Renal pelvis (tissue), 4 donors: ENCODE data around the gene GALK1. TPM values are rescaled to one million over a fixed set of nuclear protein-coding genes. Genes with fewer than 3 reads are reported as not detected.
"Not testable (repeated sequence)": the region's sequence is repeated elsewhere in the genome, so short reads cannot be mapped to it uniquely, and the experiment has no call there.

Source experiments
- DNase-seq: peaks from one replicate; pipeline ENCODE4 v3.0.0-alpha.2; 2013
- polyA plus RNA-seq, 3 donors: library from polyadenylated mRNA; unstranded; fragments of 120-200 nt; gene quantifications; one replicate each; pipeline ENCODE4 v1.2.1, GENCODE V29; 2013; ENCODE audit not compliant: insufficient read length in 3 of 3

Gene GALK1
- polyA plus RNA-seq, 3 donors, result 33.7 to 40.4 (median 38.3) TPM

DNA sequence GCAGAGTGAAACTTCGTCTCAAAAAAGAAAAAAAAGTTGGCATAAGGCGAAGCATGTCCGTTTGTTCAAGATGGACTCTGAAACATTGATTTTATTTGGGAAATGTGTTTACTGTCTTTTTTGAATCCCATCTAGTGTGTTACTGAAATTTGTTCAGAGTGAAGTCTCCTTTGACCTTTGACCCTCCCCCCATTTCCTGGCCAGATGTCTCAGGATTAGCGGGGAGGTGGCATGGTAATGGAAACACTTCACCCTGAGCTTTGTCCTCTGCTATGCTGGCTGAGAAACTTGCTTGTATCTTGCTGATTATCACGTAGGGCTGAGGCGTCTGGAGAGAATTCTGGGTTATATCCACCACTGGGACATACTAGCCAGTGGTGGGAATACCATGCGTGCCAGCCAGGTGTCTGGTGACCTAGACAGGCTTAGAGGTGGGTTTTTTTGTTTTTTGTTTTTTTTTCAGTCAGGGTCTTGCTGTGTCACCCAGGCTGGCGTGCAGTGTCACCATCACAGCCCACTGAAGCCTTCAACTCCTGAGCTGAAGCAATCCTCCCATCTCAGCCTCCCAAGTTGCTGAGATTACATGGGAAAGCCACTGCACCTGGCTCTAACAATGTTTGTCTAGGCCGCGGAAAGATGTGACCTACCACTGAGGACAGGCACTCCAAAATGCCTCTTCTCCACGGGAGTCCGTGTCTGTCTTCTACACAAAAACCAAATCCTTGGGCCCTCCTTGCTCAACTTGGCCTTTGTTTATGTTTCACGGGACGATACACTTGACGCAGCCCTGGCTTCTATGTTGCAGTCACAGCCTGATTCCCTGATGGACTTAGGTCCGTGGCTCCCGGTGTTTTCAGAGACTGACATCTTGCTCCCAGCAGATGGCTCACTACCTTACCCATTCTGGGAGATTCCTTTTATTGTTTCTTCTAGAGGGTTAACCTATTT, 6.6 kb upstream of the GALK1 start:
- DNase-seq, result no peak

DNA sequence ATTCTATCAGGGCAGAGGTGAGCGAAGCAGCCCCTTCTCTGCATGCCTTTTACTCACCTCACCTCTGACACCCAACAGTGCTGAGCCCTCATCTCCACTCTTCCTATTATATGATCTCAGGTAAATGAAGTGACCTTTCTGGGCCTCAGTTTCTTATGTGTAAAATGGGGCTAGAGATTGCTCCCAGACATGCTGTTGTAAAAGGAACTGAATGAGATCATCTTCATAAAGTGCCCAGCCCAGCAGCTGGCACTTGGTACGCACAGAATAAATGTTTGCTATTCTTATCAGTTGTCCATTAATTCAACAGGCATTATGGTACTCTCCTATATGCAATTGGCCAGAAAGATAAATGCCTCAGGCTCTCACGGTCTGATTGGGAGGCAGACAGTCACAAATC, 4.5 kb upstream of the GALK1 start:
- no peak for DNase-seq

DNA sequence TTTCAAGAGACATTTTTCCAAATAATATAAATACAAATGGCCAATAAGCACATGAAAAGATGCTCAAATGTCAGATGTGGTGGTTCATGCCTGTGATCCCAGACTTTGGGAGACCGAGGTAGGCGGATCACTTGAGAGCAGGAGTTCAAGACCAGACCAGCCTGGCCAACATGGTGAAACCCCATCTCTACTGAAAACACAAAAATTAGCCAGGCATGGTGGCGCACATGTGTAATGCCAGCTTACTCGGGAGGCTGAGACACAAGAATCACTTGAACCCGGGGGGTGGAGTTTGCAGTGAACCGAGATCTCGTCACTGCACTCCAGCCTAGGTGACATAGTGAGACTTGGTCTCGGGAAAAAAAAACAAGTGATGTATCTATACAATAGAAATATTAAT, 2.9 kb upstream of the GALK1 start:
- no peak for DNase-seq

DNA sequence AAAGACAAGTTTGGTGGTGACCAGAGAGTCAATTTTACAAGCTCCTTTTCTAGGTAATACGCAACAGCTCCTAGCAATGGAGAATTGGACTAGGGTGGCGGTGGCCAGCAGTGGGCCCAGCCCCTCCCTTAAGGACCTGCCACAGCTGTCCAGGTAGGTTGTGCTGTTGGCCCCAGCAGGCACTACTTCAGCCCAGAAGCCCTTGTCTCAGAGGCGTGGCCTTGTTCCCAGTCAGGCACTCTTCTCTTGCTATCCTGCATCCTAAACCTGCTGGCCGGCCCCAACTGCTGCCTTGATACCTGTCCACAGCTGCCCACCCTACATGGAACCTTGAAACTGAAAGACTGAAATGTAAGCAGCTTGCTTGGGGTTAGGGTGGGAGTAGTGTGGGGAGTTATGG, 989 bp upstream of the GALK1 start:
- DNase-seq, result no peak

DNA sequence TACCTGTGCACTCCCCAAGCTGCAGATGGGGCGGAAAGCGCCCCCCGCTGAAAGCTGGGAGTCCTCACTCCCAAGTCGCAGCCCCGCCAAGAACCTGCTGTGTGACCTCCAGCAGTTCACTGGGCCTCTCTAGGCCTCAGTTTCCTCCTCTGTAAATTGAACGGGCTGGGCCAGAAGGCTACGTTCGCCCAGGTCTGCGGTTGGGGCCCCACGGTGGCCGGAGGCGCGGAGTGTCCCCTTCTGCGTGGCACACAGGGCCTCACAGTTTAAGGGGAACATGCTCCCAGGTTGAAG, 628 bp downstream of the GALK1 start:
- DNase-seq, result no peak

DNA sequence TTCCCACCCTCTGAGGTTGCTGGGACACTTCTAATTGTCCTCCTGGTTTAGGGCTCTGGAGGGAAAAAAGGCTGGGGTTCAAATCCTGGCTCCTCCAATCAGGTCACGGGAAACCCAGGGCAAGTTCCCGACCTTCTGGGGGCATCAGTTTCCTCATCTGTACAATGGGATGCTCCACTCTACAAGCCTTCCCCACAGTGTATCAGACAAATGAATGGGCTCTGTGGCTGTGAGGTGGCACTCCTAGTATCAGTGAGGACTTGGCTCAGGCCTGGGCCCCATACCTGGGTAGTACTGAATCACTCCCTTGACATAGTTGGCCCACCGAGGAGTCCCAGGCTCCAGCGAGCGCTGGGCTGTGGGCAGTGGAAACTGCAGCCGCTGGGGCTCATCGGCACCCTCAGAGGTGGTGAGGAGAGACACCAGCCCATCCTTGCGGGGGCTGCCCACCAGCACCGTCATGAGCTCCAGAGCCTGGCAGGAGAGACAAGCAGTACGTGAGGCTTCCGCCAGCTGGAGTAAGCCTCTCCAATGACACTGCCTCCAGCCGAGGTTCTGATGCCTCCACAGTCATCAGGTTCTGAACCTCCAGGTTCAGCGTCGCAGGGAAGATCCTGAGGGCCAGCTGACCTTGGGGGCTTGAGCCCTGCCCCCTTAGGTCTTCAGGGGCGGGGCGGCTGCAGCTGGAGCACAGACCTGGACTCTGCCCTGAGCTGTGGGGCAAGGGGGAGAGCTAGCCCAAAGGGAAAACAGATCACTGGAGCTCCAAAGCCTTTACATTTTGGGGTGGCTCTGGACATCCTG, 1.2 kb downstream of the GALK1 start:
- DNase-seq, result no peak

DNA sequence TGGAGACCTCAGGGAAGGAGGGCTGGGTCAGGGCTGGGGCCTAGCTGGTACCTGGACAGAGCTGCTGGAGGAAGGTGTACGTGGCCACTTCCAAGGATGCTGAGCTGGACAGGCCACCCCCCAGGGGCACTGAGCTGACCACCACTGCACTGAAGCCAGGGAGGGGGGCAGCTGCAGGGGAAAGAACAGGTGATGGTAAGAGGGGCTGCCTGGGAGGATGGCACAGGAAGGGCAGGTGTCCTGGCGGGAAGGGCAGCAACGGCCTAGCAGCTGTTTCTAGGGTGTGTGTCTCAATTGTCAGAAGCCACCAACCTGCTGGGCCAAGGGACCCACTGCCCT, 1.8 kb downstream of the GALK1 start:
- no peak for DNase-seq

DNA sequence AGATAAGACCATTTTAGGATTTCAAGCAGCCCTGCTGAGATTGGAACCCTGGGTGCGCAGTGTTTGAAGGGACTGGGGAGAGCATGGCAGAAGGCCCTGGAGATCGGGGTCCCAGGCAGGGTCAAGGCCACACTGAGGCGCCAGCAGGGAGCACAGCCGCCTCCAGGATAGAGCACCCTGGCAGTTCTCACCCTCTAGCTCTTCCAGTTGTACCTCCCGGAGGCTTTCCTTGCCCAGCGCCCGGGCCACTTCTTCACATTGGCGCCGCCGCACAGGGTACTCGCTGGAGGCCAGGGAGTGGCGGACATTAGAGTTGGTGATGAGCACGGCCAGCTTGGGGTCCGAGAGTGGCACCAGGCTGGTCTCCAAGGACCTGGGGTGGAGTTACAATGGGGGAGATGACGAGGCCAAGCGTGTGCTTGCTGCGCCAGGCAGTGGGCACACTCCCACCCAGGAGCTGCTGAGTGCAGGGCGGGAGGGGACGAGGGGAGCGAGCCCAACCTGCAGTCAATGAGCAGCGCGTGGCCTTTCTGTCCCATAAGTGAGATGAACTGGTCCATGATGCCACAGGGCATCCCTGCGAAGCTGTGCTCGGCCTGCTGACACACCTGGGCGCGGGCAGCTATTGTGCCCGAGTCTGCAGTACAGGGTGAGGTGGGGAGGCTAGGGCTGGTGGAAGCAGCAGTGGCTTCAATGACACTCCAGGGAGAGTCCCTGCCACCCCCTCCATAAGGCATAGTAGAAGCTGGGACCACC, 2.3 kb downstream of the GALK1 start:
- DNase-seq, result no peak

DNA sequence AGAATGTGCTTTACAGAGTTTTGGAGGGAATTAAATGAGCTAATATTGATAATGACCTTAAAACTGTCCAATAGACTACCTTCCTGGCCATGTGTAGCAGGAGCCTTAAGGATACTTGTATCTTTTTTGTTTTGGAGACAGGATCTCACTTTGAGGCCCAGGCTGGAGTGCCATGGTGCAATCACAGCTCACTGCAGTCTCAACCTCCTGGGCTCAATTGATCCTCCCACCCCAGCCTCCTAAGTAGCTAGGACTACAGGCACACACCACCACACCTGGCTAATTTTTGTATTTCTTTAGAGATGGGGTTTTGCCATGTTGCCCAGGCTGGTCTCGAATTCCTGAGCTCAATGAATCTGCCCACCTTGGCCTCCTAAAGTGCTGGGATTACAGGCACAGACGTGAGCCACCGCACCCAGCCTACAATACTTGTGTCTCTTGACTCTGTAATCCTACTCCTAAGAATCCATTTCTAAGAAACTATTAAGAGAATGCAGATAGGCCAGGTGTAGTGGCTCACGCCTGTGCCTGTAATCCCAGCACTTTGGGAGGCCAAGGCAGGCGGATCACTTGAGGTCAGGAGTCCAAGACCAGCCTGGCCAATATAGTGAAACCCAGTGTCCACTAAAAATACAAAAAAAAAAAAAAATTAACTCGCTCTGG, 4.9 kb downstream of the GALK1 start:
- DNase-seq, result not testable (repeated sequence)

DNA sequence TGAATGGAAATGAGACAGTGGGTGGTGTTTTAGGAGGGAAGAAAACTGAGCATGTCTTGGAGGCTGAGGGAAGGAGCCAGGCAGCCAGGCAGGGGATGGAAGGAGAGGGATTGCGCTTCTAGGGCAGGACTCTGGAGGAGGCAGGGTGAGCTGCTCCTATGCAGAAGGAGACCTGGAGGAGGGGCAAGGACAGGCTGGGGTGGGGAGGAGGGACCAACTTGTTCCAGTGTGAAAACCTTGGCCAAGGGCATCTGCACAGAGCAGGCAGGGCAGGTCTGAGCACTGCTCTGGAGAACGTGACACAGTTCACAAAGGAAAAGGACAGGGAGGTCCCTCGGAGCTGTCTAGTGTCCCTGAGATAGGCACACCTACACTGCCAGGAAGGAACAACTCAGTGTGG, 5.5 kb downstream of the GALK1 start:
- DNase-seq, result no peak

DNA sequence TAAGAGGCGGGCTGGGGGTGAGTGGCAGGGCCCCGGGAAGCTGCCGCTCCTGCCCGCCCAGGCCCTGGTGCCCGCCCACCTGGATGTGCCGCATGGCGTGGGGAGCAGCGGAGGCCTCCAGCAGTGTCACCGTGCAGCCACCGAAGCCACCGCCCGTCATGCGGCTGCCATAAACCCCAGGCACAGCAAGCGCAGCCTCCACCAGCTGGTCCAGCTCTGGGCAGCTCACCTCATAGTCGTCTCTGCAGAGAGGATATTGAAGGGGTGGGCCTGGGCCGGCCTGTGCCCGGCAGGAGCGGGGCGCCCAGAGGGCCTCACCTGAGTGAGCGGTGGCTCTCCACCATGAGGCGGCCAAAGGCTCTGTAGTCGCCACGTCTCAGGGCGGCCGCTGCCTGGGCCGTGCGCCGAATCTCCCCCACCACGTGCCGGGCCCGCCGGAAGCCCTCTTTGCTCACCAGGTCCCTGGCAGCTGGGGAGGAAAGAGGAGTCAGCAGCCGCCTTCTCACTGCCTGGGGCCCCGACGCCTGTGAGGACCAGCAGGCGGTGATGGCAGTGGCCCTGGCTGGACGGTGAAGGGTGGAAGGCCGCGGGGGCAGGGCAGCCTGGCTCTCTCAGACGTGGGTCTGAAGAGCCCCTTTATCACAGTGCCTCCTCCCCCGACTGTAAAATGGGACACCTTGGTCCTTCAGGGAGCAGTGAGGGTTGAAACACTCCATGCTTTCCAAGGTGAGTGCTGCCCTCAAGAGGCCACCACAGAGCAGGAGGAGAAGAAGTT, 6.7 kb downstream of the GALK1 start:
- DNase-seq, result no peak

DNA sequence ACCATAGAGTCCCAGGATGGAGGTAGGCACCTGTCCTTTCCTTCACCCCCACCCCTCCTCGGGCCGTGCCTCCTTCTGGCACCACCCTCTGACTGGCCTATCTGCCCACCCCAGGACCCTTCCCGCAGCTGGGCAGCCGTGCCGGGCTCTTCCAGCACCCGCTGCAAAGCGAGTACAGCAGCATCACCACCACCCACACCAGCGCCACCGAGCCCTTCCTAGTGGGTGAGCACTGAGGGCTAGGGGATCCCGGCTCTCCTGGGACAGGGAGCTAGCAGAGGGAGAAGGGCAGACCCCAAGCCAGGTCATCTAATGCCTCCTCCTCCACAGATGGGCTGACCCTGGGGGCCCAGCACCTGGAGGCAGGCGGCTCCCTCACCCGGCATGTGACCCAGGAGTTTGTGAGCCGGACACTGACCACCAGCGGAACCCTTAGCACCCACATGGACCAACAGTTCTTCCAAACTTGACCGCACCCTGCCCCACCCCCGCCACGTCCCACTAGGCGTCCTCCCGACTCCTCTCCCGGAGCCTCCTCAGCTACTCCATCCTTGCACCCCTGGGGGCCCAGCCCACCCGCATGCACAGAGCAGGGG, 7.8 kb downstream of the GALK1 start:
- DNase-seq, result no peak

DNA sequence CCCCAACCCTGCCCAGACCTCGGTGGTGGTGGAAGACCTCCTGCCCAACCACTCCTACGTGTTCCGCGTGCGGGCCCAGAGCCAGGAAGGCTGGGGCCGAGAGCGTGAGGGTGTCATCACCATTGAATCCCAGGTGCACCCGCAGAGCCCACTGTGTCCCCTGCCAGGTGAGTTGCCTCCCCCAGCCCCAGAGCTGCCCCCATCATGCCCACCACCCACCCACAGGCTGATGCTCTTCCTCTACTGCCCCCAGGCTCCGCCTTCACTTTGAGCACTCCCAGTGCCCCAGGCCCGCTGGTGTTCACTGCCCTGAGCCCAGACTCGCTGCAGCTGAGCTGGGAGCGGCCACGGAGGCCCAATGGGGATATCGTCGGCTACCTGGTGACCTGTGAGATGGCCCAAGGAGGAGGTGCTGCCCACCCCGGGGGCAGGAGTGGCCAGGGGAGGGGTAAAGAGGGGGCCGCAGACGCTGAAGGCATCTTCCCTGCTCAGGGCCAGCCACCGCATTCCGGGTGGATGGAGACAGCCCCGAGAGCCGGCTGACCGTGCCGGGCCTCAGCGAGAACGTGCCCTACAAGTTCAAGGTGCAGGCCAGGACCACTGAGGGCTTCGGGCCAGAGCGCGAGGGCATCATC, 8.4 kb downstream of the GALK1 start:
- no peak for DNase-seq

DNA sequence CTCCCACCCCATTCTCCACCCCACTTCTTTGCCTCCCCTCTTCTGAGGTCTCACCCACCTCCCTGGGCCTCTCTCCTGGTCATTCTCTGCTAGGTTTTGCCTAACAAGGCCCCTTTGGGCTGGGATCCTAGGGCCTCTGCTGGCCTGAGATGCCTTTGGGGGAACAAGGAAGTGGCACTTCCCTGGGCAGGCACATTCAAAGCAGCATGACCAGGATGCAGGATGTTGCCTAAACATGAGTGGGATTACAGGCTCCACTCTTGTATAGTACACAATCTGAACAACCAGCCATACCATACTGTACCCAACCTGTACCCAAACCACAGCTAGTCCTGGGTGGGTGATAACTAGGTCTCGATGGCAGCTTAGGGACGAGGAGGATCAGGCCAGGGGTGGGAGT, 9.0 kb downstream of the GALK1 start:
- no peak for DNase-seq

DNA sequence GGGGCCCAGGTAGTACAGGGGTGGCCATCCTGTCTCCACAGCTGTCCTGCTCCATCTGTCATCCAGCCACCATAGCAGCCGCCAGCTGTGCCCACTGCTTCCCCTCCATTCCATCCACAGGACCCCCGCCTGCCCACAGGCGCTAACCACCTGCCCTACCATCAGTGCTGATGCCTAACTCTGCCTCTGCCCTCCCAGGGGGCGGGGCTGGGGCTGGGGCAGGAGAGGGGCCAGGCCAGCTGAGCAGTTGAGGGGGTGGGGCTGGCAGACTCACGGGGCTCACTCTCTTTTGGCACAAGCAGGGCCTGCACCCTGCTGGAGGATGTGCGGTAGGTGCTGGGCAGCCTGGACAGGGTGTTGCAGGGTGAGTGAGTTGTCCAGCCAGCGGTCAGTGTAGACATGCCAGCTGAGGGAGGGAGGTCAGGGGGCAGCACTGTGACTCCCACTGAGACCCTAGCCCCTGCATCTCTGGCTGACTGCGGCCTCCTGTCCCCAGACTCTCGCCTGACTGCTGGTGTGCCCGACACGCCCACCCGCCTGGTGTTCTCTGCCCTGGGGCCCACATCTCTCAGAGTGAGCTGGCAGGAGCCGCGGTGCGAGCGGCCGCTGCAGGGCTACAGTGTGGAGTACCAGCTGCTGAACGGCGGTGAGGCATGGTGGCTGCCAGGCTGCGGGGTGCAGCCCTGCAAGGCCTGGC, 9.6 kb downstream of the GALK1 start:
- no peak for DNase-seq

DNA sequence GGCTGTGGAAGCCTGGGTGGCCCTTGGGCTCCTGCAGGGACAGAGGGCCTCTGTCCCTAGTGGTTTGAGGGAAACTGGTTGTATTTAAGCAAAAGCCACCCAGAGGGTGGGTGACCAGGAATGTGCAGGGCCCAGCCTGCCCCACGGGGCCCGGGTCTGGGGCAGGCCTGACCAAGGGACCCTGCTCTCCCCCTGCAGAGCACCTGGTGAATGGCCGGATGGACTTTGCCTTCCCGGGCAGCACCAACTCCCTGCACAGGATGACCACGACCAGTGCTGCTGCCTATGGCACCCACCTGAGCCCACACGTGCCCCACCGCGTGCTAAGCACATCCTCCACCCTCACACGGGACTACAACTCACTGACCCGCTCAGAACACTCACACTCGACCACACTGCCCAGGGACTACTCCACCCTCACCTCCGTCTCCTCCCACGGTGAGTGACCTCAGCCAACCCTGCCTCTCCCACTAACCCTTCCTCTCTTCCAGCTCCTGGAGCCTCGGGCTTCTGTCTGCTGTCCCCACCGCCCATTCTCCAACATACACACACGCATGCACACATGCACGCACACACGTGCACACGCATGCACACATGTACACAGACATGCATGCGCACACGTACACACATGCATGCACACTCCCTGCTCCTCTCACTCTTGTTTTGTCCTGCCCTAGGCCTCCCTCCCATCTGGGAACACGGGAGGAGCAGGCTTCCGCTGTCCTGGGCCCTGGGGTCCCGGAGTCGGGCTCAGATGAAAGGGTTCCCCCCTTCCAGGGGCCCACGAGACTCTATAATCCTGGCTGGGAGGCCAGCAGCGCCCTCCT, 10.4 kb downstream of the GALK1 start:
- no peak for DNase-seq

DNA sequence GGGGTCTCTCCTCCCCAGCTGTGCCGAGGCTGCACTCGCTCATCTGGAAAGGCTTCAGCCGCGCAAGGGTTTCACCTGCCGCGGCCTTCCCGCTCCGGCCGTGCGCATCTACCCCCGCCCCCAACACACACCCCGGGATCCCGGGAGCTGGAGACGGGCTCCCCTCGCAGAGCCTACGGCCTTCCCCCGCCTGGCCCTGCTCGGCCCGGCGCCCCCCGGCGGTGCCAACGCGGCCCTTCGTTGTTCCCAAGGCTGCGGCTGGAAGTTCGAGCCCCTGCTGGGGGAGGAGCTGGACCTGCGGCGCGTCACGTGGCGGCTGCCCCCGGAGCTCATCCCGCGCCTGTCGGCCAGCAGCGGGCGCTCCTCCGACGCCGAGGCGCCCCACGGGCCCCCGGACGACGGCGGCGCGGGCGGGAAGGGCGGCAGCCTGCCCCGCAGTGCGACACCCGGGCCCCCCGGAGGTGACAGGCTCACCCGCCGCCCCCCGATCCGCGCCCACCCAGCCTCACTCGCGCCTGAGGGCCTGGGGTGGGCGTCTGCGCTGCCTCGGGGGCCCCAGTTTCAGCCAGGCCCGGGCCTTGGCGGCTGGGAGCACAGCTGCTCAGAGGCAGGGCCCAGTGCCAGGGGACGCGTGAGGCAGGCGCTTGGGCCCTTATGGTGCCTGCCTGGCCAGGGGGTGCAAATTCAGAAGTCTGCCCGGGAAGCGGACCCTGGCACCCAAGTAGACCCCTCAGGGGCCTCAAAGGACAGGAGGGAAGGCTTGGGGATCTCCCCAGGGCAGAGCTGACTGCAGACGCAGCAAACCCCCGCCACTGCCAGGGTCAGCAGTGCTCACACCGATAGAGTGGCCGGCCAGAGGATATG, 11.2 kb downstream of the GALK1 start:
- DNase-seq, result peak; percentile 69
